Endothelial cell of umbilical vein (primary cell): ENCODE results near the gene CBX6. TPM values are rescaled to one million over a fixed set of nuclear protein-coding genes. Genes with fewer than 3 reads are reported as not detected.

ENCODE experiments used
- BruUV-seq: library from RNA; stranded (reverse); fragments of 400-500 nt; replicated peaks from 2 replicates; lab custom pipeline; 2021; lab: Mats Ljungman, UMichigan
- CTCF ChIA-PET: fragments of 300-600, 350-600 bp; sonication (Branson Sonifier 250); formaldehyde crosslinking; loops from one replicate; lab custom pipeline; 2021; ENCODE audit warnings: antibody characterized with exemption, inconsistent platforms; lab: Charles Lee
- POLR2A ChIA-PET: fragments of 300-600, 350-600 bp; sonication (Branson Sonifier 250); formaldehyde crosslinking; loops from one replicate; lab custom pipeline; 2021; ENCODE audit warnings: antibody characterized with exemption, inconsistent platforms; lab: Charles Lee
- DNase-seq: peaks from one replicate; pipeline ENCODE4 v3.0.0-alpha.2; 2011; ENCODE audit warnings: low read depth, low spot score
- FAIRE-seq: peaks from 2 replicates; lab custom pipeline; 2011; peaks lifted over from hg19 to GRCh38; lab: Jason Lieb, UNC
- H2AFZ ChIP-seq: 2 replicates; pipeline ENCODE4 v1.6.0; 2012; ENCODE audit warnings: low read depth, low read length, control low read depth, inconsistent platforms
- H3K27ac ChIP-seq: 2 replicates; pipeline ENCODE4 v1.5.1; 2011; ENCODE audit warnings: low read depth, mild to moderate bottlenecking, control low read depth, low read length, moderate library complexity; ENCODE audit not compliant: insufficient read depth
- H3K27me3 ChIP-seq, 2 experiments: 2 replicates each; pipeline versions ENCODE4 v1.6.0 to v1.6.1; 2011; ENCODE audit warnings: low read length in 2 of 2, mixed read lengths in 1 of 2; ENCODE audit not compliant: control insufficient read depth in 2 of 2, insufficient read depth in 2 of 2
- H3K36me3 ChIP-seq, 2 experiments: 2 replicates in 1 of 2; 3 replicates in 1 of 2; pipeline ENCODE4 v1.5.1; 2011; ENCODE audit warnings: low read length in 2 of 2, mild to moderate bottlenecking in 1 of 2, moderate library complexity in 1 of 2; ENCODE audit not compliant: control insufficient read depth in 2 of 2, insufficient read depth in 2 of 2; ENCODE audit errors: extremely low read depth in 1 of 2
- H3K4me1 ChIP-seq: 3 replicates; pipeline ENCODE4 v1.5.1; 2011; ENCODE audit warnings: mild to moderate bottlenecking, low read length; ENCODE audit not compliant: control insufficient read depth, insufficient read depth; ENCODE audit errors: extremely low read depth
- H3K4me2 ChIP-seq: 2 replicates; pipeline ENCODE4 v1.6.1; 2011; ENCODE audit warnings: low read length, control low read depth, mixed read lengths; ENCODE audit not compliant: insufficient read depth
- H3K4me3 ChIP-seq, 3 experiments: fragments of 200-600 bp in 1 of 3; sonication (generic), shearing (Covaris generic) in 1 of 3; replicated peaks in 1 of 3; 2 replicates each; pipeline ENCODE4 v1.5.1; 2011 to 2016; ENCODE audit warnings: control low read depth in 3 of 3, low read length in 3 of 3, mild to moderate bottlenecking in 2 of 3, inconsistent platforms in 1 of 3, low read depth in 1 of 3, moderate library complexity in 1 of 3; ENCODE audit not compliant: insufficient read depth in 1 of 3
- H3K79me2 ChIP-seq: 2 replicates; pipeline ENCODE4 v1.6.0; 2012; ENCODE audit warnings: low read length, inconsistent platforms; ENCODE audit not compliant: control insufficient read depth, insufficient read depth
- H3K9ac ChIP-seq: replicated peaks from 2 replicates; pipeline ENCODE3; 2011; ENCODE audit warnings: low read length, control low read depth; ENCODE audit not compliant: insufficient read depth; ENCODE audit errors: extremely low read depth
- H3K9me1 ChIP-seq: replicated peaks from 3 replicates; pipeline ENCODE4 v1.6.0; 2011; ENCODE audit warnings: mild to moderate bottlenecking, low read length; ENCODE audit not compliant: control insufficient read depth, insufficient read depth; ENCODE audit errors: extremely low read depth
- H3K9me3 ChIP-seq: replicated peaks from 2 replicates; pipeline ENCODE4 v1.5.1; 2012; ENCODE audit warnings: low read length, inconsistent platforms; ENCODE audit not compliant: control insufficient read depth, insufficient read depth
- H4K20me1 ChIP-seq: replicated peaks from 2 replicates; pipeline ENCODE3; 2011; ENCODE audit warnings: mild to moderate bottlenecking, low read length; ENCODE audit not compliant: control insufficient read depth, insufficient read depth; ENCODE audit errors: extremely low read depth
- EZH2 ChIP-seq: IDR thresholded peaks from 2 replicates; pipeline ENCODE4 v1.6.1; 2012; ENCODE audit warnings: borderline replicate concordance, low read depth, mild to moderate bottlenecking, moderate library complexity, low read length, inconsistent platforms; ENCODE audit not compliant: severe bottlenecking
- FOS ChIP-seq: IDR thresholded peaks from 2 replicates; pipeline ENCODE4 v1.6.1; 2011; ENCODE audit warnings: mild to moderate bottlenecking, low read length, moderate library complexity, borderline replicate concordance; ENCODE audit not compliant: insufficient read depth
- GATA2 ChIP-seq: IDR thresholded peaks from 2 replicates; pipeline ENCODE4 v1.7.0; 2011; ENCODE audit warnings: low read depth, mild to moderate bottlenecking, moderate library complexity, mixed read lengths, low read length; ENCODE audit not compliant: insufficient read length, insufficient read depth
- MYC ChIP-seq: IDR thresholded peaks from one replicate; pipeline ENCODE4 v1.6.1; 2011; ENCODE audit warnings: mild to moderate bottlenecking, low read depth, low read length
- POLR2AphosphoS5 ChIP-seq: IDR thresholded peaks from 2 replicates; pipeline ENCODE4 v1.6.1; 2012; ENCODE audit warnings: low read depth, mild to moderate bottlenecking, control low read depth, low read length, moderate library complexity; ENCODE audit not compliant: insufficient read depth
- dilution Hi-C: fragments of 300-500 bp; cut with MboI; formaldehyde crosslinking; loops from one replicate; pipeline ENCODE4 v1.15.0; 2019; ENCODE audit warnings: low sequenced_read_pairs; ENCODE audit not compliant: extremely low pct_ligation_motif_present
- intact Hi-C: fragments of 100-400 bp; cut with micrococcal nuclease; formaldehyde crosslinking; loops from one replicate; pipeline ENCODE4 v1.10.0; 2022
- polyA plus RNA-seq, 4 experiments: library from polyadenylated mRNA; depleted of rRNA in 3 of 4; stranded (reverse) in 3 of 4; unstranded in 1 of 4; fragments of >200 nt; gene quantifications; 2 replicates each; pipeline versions ENCODE4 v1.2.1 to v1.2.3, GENCODE V29; 2011 to 2012; ENCODE audit warnings: missing spikeins in 1 of 4
- total RNA-seq: library from RNA; stranded (reverse); gene quantifications from 2 replicates; pipeline ENCODE4 v1.2.3, GENCODE V29; 2021
- TF ChIP-seq, protein P1 (sequence below): IDR thresholded peaks from 2 replicates; pipeline ENCODE4 v1.6.1; 2011; ENCODE audit not compliant: insufficient read depth, insufficient read length
- TF ChIP-seq, protein P2 (sequence below), 2 donors: IDR thresholded peaks; 1 replicate in 1 of 2; 2 replicates in 1 of 2; pipeline ENCODE4 v1.5.1; 2011; ENCODE audit warnings: low read length in 2 of 2, mild to moderate bottlenecking in 2 of 2, moderate library complexity in 2 of 2, control low read depth in 1 of 2, inconsistent platforms in 1 of 2, low read depth in 1 of 2; ENCODE audit not compliant: insufficient read depth in 1 of 2; ENCODE audit errors: extremely low read depth in 1 of 2

The CBX6 gene
- total and polyA plus RNA-seq, 2 donors (not counting 3 experiments of a cell fraction or from before 2014, with no cell fraction given) = 14.9 to 62.6 TPM

DNA sequence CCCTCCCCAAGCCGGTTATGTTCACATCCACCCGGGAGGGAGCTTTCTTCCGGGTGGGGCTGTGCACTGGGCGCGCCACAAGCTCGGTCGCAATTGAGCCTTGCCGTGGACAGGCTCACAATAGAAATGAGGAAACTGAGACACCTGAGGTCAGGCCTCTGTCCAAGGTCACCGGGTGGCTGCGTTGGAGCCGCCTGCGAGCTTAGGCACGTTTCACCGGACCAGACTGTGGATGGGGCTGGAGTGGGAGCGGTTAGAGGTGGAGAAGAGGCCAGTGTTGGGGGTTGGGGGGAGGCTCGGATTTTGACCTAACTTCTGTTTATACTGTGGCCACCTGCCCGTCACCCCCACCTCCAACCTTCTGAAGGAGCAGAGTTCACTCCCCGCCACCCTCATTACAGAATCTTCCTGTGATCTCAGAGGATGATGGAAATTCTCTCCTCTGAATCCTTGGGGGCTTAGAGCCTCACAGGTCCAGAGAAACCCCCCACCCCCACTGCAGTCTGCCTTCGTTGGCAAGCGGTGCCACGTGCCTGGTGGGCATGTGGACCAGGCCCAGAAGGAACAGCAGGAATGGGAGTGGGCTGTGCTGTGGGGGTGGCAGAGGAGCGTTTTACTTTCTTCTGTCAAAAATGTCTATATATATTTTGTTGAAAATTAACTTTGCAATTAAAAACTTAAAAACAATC lies 27.6 kb downstream of the CBX6 start:
- BruUV-seq = no TSS peak
- Histone ChIP-seq H3K4me1 (peaks cover 3% of the 10 kb centered on the region), H3K36me3 (no peaks in the 10 kb centered on the region), H3K4me2 (peak overlapping the region; percentile 4), H4K20me1 (no peaks in the 10 kb centered on the region), H3K9me3 (no peaks in the 10 kb centered on the region), H3K27ac (no peak overlapping the region), H3K27me3 (peaks cover 24 to 29% of the 10 kb centered on the region in 2 experiments), H3K9ac (no peak overlapping the region), H3K4me3 (peak overlapping the region in 1 of 3 experiments; percentile 6), H2AFZ (no peak overlapping the region), H3K9me1 (no peaks in the 10 kb centered on the region), H3K79me2 (no peaks in the 10 kb centered on the region)
- intact Hi-C loops = no loop called here
- POLR2A ChIA-PET = no interaction called here
- FAIRE-seq = no peak
- TF ChIP-seq EZH2 = peak; percentile 47
- TF ChIP-seq, protein P1, sequence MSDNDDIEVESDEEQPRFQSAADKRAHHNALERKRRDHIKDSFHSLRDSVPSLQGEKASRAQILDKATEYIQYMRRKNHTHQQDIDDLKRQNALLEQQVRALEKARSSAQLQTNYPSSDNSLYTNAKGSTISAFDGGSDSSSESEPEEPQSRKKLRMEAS = no peak
- DNase-seq = no peak
- dilution Hi-C loops = no loop called here
- CTCF ChIA-PET = interaction anchor here (1.5 to 14.8 kb wide), 4 partner anchors 24 to 80 kb away, joined by 5 to 198 read pairs (median 10); no protein-coding TSS in a partner anchor

DNA sequence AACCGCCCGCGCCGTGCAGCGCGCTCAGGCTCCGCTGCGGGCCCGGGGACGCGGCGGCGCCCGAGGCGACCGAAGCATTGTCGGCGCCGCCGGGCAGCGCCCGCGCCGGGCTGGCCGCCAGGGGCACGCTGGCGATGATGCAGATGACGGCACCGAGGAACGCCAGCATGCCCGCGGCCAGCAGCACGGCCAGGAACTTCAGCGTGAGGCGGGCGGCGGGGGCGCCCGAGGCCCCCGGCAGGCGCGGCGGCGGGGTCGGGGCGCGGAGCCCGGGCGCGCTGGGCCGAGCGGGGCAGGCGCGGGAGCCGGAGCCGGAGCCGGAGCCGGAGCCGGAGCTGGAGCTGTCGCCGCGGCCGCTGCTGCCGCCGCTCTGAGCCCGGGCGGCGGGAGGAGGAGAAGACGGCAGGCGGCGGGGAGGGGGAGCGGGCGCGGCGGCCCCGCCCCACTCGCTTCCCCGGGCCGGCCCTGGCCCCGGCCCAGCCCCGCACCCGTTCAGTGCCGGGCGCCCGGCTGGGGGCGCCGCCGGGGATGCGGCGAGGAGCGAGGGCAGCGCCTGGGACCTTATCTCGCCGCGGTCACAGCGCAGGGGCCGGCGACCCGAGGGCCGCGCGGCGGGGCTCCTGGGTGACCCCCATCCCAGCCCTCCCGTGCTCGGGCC lies 28.2 kb downstream of the CBX6 start, which contains the start of gene NPTXR:
NPTXR (minus strand) TSS at position 372 of the 658 bp plus-strand sequence.
- H2AFZ ChIP-seq = peak within 1 kb of the TSS; percentile 70

More for the DNA sequence above, 28.2 kb downstream of the CBX6 start, which contains the start of gene NPTXR:
- BruUV-seq = no TSS peak
- CTCF ChIA-PET = interaction anchor here (0.7 to 14.8 kb wide), 7 partner anchors 18 to 792 kb away, joined by 3 to 198 read pairs (median 5); no protein-coding TSS in a partner anchor
- intact Hi-C loops (loop anchor here (1.0 kb wide), 1 partner anchor 74 kb away; no protein-coding TSS in a partner anchor), dilution Hi-C loops (no loop called here)
- DNase-seq = peak; percentile 16
- Histone ChIP-seq H3K4me2 (peak within 1 kb of the TSS; percentile 4), H3K27ac (no peak within 1 kb of the TSS), H3K79me2 (no peaks in the 10 kb centered on the region), H3K9me1 (no peaks in the 10 kb centered on the region), H3K27me3 (peaks cover 23 to 29% of the 10 kb centered on the region in 2 experiments), H3K4me3 (peak within 1 kb of the TSS in 1 of 3 experiments; percentile 6), H3K9ac (no peak within 1 kb of the TSS), H3K9me3 (no peaks in the 10 kb centered on the region), H4K20me1 (no peaks in the 10 kb centered on the region), H3K36me3 (no peaks in the 10 kb centered on the region), H3K4me1 (peaks cover 3% of the 10 kb centered on the region)
- FAIRE-seq = no peak
- TF ChIP-seq POLR2AphosphoS5 (no peak), FOS (no peak), GATA2 (no peak), MYC (no peak)
- TF ChIP-seq, protein P1 = no peak
- TF ChIP-seq, protein P2, sequence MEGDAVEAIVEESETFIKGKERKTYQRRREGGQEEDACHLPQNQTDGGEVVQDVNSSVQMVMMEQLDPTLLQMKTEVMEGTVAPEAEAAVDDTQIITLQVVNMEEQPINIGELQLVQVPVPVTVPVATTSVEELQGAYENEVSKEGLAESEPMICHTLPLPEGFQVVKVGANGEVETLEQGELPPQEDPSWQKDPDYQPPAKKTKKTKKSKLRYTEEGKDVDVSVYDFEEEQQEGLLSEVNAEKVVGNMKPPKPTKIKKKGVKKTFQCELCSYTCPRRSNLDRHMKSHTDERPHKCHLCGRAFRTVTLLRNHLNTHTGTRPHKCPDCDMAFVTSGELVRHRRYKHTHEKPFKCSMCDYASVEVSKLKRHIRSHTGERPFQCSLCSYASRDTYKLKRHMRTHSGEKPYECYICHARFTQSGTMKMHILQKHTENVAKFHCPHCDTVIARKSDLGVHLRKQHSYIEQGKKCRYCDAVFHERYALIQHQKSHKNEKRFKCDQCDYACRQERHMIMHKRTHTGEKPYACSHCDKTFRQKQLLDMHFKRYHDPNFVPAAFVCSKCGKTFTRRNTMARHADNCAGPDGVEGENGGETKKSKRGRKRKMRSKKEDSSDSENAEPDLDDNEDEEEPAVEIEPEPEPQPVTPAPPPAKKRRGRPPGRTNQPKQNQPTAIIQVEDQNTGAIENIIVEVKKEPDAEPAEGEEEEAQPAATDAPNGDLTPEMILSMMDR (IDR thresholded peaks at IDR 0.05; ENCODE audit: extremely low read depth in 1 of 2, insufficient read depth in 1 of 2, low read depth in 1 of 2, low read length in 2 of 2) = peak in 1 of 2 donors; percentile 11
- POLR2A ChIA-PET = interaction anchor here (1.1 kb wide), 1 partner anchor 476 kb away, joined by 3 read pairs; the partner anchor contains the start of gene RPL3
